GM19025 (cell line): ENCODE data around the gene ZNF700.
A peak's percentile ranks its signal among the peaks of the same experiment; 100 is the strongest.
"Not testable (repeated sequence)": the region's sequence is repeated elsewhere in the genome, so short reads cannot be mapped to it uniquely, and the experiment has no call there.

Experiments used
- ATAC-seq: cut with Tn5 transposase; IDR thresholded peaks from one replicate; pipeline ENCODE4 v1.9.1; 2021; ENCODE audit warnings: mild to moderate bottlenecking, low read depth, moderate library complexity; ENCODE audit not compliant: unreplicated experiment

Gene ZNF700

DNA sequence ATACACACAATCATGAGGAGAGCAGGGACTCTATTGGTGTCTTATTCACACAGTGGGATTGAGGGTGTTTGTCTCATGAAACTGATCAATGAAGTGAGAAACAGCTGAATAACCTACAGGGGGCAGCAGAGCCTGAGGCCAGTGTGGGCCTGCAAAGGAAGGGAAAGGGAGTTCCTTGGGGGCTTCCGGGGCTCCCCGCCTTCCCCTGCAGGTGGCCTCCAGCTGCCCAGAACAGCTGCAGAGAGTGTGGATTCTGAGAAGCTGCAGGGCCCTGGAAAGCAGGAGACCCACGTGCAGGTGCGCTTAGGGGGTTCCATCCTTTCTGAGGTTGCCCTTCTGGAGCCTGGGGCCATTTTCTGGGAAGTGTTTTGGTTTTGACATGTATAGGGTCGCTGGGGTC is 60.1 kb downstream of the ZNF700 start:
- ATAC-seq = no peak

DNA sequence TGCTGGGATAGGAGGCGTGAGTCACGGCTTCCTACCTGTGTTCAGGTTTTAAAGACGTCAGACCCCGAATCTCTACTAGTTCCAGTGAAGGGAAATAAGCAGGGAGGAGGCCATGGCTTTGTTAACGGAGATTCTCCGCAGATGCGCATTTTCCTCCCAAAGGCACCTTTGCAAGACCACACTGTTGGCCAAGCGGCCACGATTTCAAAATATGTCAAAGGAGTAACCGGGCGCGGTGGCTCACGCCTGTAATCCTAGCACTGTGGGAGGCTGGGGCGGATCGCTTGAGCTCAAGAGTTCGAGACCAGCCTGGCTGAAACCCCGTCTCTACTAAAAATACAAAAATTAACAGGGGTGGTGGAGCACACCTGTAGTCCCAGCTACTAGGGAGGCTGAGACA is 61.8 kb downstream of the ZNF700 start:
- no peak for ATAC-seq

DNA sequence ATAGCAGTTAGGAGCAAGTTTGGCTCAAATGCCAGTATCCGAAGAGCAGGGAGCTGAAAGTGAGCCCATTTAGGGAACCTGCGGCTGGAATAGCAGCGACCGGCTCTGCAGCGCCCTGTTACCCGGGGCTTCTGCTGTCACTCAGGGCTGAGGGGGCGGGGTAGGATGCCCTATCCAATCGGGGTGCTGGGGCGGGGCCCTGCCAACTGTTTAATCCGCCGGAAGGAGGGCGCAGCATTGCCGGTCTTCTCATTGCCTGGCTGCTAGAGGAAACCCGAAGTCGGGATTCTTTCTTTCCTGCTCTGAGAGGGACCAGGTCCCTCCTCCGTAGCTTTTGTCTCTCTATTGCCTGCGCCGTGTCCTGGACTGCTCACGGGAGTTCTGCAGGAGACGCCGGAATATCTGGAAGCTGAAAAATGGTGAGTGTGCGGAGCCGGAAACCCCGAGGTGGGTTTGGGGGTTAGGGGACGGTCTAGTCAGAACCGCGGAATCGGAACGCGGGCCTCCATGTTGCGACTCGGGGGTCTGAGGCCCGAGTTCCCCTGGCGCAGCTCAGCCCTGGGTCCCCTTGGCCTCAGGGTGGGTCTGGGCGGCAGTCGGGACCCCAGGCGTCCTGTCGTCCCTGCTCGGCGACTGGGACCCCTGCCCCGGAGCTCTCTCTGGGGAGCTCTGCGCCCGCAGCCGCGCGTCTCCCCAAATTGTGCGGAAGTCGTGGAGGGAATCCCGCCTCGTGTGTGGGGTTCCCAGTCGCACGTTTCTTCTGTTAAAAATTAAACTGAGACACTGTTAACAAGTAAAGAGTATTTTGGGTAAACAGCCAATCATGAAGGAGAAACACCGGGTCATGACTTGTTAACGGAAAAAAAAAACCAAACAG is 62.7 kb downstream of the ZNF700 start:
- peak; percentile 87 for ATAC-seq

DNA sequence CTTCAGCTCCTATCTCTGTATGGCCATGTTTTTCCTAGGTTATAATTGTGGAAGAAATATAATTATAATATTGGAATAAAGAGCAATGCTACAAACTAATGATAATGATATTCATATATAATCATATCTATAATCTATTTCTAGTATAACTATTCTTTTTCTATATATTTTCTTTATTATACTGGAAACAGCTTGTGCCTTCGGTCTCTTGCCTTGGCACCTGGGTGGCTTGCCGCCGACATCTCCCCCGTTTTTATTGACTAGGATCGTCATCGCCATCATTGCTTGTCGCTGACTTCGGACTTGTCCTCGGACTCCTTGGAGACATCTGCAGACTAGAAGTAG is 64.2 kb downstream of the ZNF700 start:
- no peak for ATAC-seq

DNA sequence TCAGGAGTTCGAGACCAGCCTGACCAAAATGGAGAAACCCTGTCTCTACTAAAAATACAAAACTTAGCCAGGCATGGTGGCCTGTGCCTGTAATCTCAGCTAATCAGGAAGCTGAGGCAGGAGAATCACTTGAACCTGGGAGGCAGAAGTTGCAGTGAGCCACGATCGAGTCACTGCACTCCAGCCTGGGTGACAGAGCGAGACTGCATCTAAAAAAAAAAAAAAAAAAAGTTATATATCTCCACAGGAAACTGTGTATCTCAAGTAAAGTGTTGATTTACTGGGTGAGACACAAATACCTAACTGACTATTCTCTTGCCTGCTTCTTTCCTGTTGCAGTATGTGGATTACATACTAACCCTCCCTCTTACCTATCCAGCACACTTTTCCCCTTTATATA is 67.0 kb downstream of the ZNF700 start:
- ATAC-seq = not testable (repeated sequence)

DNA sequence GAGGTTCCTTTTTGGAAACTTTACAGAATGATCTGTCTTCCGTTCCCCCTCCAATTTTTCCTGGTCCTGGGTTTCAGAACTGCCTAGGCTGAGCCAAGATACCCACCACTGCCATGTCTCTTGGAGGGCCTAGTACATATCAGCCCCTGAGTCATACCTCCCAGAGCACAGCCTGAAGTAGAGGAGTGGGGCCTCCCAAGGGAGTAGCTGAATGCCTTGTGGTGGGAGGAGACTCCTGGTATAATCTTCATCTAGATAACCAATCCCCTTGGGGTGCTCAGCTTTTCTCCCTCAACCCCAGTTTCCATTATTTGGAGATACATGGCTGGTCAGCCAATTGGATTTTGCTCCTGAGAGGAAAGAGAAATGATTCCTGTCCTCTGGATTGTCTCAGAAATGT is 70.3 kb downstream of the ZNF700 start:
- no peak for ATAC-seq
